Activated T-cell treated with anti-CD3 and anti-CD28 coated beads, Interleukin-2, amount 50 U/mL, for 72 hours (primary cell): ENCODE results near the gene GNAS-AS1. TPM values are rescaled to one million over a fixed set of nuclear protein-coding genes. Genes with fewer than 3 reads are reported as not detected.

Experiments
- ATAC-seq, 2 donors: fragments of 150-1000 bp; cut with Tn5 transposase; replicated peaks in 1 of 2; 2 replicates each; pipeline ENCODE4 v1.10.0; 2021; ENCODE audit warnings: moderate library complexity in 2 of 2, mild to moderate bottlenecking in 1 of 2
- DNase-seq, 2 donors: peaks; one replicate each; pipeline ENCODE4 v3.0.0; 2021 to 2022; ENCODE audit warnings: mixed read lengths in 1 of 2
- H3K27ac Mint-ChIP-seq: one replicate; pipeline ENCODE4 v1.8.0; 2022; ENCODE audit warnings: mild to moderate bottlenecking, moderate library complexity, mixed read lengths
- H3K27me3 Mint-ChIP-seq: one replicate; pipeline ENCODE4 v1.8.0; 2022; ENCODE audit warnings: low read depth, mixed read lengths
- H3K36me3 Mint-ChIP-seq, 2 donors: one replicate each; pipeline ENCODE4 v1.8.0; 2022; ENCODE audit warnings: mixed read lengths in 2 of 2, mild to moderate bottlenecking in 1 of 2; ENCODE audit not compliant: insufficient read depth in 2 of 2
- H3K4me1 Mint-ChIP-seq: one replicate; pipeline ENCODE4 v1.8.0; 2022; ENCODE audit warnings: low read depth, mixed read lengths
- H3K4me3 Mint-ChIP-seq, 2 donors: one replicate each; pipeline ENCODE4 v1.8.0; 2022; ENCODE audit warnings: mild to moderate bottlenecking in 2 of 2, mixed read lengths in 2 of 2, moderate library complexity in 2 of 2
- H3K9me3 Mint-ChIP-seq, 2 donors: one replicate each; pipeline ENCODE4 v1.8.0; 2022; ENCODE audit warnings: mixed read lengths in 2 of 2
- total RNA-seq, 2 donors: library from RNA; stranded (reverse); gene quantifications; one replicate each; pipeline ENCODE4 v1.2.3, GENCODE V29; 2022

GNAS-AS1 gene
- total RNA-seq, 2 donors from 2014 or later, result 2.3 to 2.5 TPM

GRCh38 chr20:58797371-58798338 is 53.0 kb downstream of the GNAS-AS1 start:
- H3K27ac Mint-ChIP-seq, result no peak overlapping the region
- DNase-seq, result no peak
- no peak for ATAC-seq
- no peak overlapping the region for H3K4me3 Mint-ChIP-seq
- peaks cover 34% of the 10 kb centered on the region for H3K27me3 Mint-ChIP-seq
- no peaks in the 10 kb centered on the region for H3K9me3 Mint-ChIP-seq
- H3K36me3 Mint-ChIP-seq, result no peaks in the 10 kb centered on the region
- no peaks in the 10 kb centered on the region for H3K4me1 Mint-ChIP-seq

GRCh38 chr20:58795923-58796245 is 54.8 kb downstream of the GNAS-AS1 start:
- H3K4me3 Mint-ChIP-seq, result no peak overlapping the region
- DNase-seq (no peak), ATAC-seq (no peak)
- no peaks in the 10 kb centered on the region for H3K4me1 Mint-ChIP-seq
- no peaks in the 10 kb centered on the region for H3K36me3 Mint-ChIP-seq
- H3K27me3 Mint-ChIP-seq, result peaks cover 31% of the 10 kb centered on the region
- H3K27ac Mint-ChIP-seq, result no peak overlapping the region
- H3K9me3 Mint-ChIP-seq, result no peaks in the 10 kb centered on the region

- H3K27me3 Mint-ChIP-seq, result peaks cover 29% of the 10 kb centered on the region
- no peak for ATAC-seq
- no peak overlapping the region for H3K4me3 Mint-ChIP-seq
- DNase-seq, result no peak
- H3K27ac Mint-ChIP-seq, result no peak overlapping the region
- no peaks in the 10 kb centered on the region for H3K36me3 Mint-ChIP-seq
- H3K9me3 Mint-ChIP-seq, result no peaks in the 10 kb centered on the region
- no peaks in the 10 kb centered on the region for H3K4me1 Mint-ChIP-seq
Measured at GRCh38 chr20:58795181-58795922, 55.4 kb downstream of the GNAS-AS1 start.

DNA sequence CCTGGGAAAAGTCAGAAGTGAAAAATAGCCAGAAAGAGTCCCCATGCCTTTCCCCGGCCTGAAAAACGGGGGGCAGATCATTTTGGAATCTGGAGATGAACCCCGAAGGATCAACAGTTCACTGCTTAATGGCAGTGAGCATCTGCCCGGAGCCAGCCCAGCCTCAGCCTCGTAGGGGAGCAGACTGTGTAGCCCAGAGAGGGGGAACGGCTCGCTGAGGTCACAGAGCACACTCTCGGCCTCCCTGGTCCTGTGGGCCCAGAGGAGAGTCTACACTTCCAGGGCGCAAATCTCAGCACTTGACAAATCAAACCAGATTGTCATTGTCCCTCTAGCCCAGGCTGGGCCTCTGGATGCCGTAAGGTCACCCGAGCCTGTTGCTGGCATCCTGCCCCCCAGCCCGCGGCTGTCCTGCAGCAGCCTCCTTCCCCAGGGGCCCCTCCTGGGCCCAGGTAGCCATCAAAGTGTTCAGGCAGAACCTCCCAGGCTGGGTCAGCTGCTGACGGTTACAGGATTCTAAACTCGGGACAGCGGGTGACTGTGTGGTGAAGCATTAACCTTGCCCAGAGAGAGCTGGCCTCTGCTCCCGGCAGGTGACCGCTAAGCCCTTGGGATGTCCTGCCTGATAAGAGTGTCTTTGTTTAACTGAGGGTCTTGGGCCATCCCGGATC is 56.1 kb downstream of the GNAS-AS1 start:
- H3K4me3 Mint-ChIP-seq, result no peak overlapping the region
- DNase-seq (no peak), ATAC-seq (no peak)
- no peaks in the 10 kb centered on the region for H3K4me1 Mint-ChIP-seq
- peaks cover 29% of the 10 kb centered on the region for H3K27me3 Mint-ChIP-seq
- no peak overlapping the region for H3K27ac Mint-ChIP-seq
- H3K9me3 Mint-ChIP-seq, result no peaks in the 10 kb centered on the region
- H3K36me3 Mint-ChIP-seq, result no peaks in the 10 kb centered on the region

GRCh38 chr20:58793512-58794420 is 56.9 kb downstream of the GNAS-AS1 start:
- DNase-seq (no peak), ATAC-seq (no peak)
- Mint-ChIP-seq H3K27me3 (peaks cover 29% of the 10 kb centered on the region), H3K4me3 (no peak overlapping the region), H3K36me3 (no peaks in the 10 kb centered on the region), H3K4me1 (no peaks in the 10 kb centered on the region), H3K9me3 (no peaks in the 10 kb centered on the region), H3K27ac (no peak overlapping the region)

GRCh38 chr20:58792426-58792825 is 58.3 kb downstream of the GNAS-AS1 start:
- DNase-seq (no peak), ATAC-seq (no peak)
- H3K36me3 Mint-ChIP-seq, result no peaks in the 10 kb centered on the region
- H3K9me3 Mint-ChIP-seq, result no peaks in the 10 kb centered on the region
- no peak overlapping the region for H3K27ac Mint-ChIP-seq
- H3K27me3 Mint-ChIP-seq, result peaks cover 32% of the 10 kb centered on the region
- H3K4me1 Mint-ChIP-seq, result no peaks in the 10 kb centered on the region
- H3K4me3 Mint-ChIP-seq, result no peak overlapping the region

DNA sequence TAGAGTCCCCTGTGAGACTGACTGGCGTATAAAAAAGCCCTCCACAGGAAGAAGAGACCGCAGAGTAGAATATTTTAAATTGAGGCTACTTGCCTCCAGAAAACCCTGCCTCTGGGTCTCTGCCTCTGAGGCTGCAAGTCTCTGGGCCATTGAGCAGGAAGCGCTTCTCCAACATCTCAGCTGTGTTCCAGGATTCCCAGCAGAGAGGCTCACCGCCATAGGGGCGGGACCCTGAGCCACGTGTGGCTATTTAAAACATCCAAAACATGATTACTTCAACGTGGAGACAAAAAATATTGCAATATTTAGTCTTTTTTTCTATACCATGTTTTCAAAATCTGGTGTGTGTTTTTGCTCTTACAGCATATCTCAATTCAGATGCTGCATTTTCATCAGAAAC is 59.4 kb downstream of the GNAS-AS1 start:
- Mint-ChIP-seq H3K4me1 (no peaks in the 10 kb centered on the region), H3K36me3 (no peaks in the 10 kb centered on the region), H3K27me3 (peaks cover 32% of the 10 kb centered on the region), H3K27ac (no peak overlapping the region), H3K9me3 (no peaks in the 10 kb centered on the region), H3K4me3 (no peak overlapping the region)
- ATAC-seq, result no peak
- no peak for DNase-seq

- Mint-ChIP-seq H3K27ac (no peak overlapping the region), H3K27me3 (peaks cover 27% of the 10 kb centered on the region), H3K9me3 (no peaks in the 10 kb centered on the region), H3K4me1 (no peaks in the 10 kb centered on the region), H3K36me3 (no peaks in the 10 kb centered on the region), H3K4me3 (no peak overlapping the region)
- ATAC-seq, result no peak
- no peak for DNase-seq
Measured at GRCh38 chr20:58790454-58790853, 60.2 kb downstream of the GNAS-AS1 start.

- no peak overlapping the region for H3K4me3 Mint-ChIP-seq
- H3K36me3 Mint-ChIP-seq, result no peaks in the 10 kb centered on the region
- H3K27ac Mint-ChIP-seq, result no peak overlapping the region
- DNase-seq (no peak), ATAC-seq (no peak)
- no peaks in the 10 kb centered on the region for H3K9me3 Mint-ChIP-seq
- peaks cover 39% of the 10 kb centered on the region for H3K27me3 Mint-ChIP-seq
- no peaks in the 10 kb centered on the region for H3K4me1 Mint-ChIP-seq
Measured at GRCh38 chr20:58788896-58789544, 61.7 kb downstream of the GNAS-AS1 start.

GRCh38 chr20:58787211-58788005 is 63.3 kb downstream of the GNAS-AS1 start:
- Mint-ChIP-seq H3K4me1 (no peaks in the 10 kb centered on the region), H3K9me3 (no peaks in the 10 kb centered on the region), H3K36me3 (no peaks in the 10 kb centered on the region), H3K27ac (no peak overlapping the region), H3K27me3 (peaks cover 37% of the 10 kb centered on the region), H3K4me3 (no peak overlapping the region)
- no peak for ATAC-seq
- DNase-seq, result no peak

GRCh38 chr20:58784321-58785074 is 66.2 kb downstream of the GNAS-AS1 start:
- H3K36me3 Mint-ChIP-seq, result no peaks in the 10 kb centered on the region
- no peaks in the 10 kb centered on the region for H3K4me1 Mint-ChIP-seq
- DNase-seq (no peak), ATAC-seq (no peak)
- no peak overlapping the region for H3K27ac Mint-ChIP-seq
- no peaks in the 10 kb centered on the region for H3K9me3 Mint-ChIP-seq
- peaks cover 44% of the 10 kb centered on the region for H3K27me3 Mint-ChIP-seq
- H3K4me3 Mint-ChIP-seq, result no peak overlapping the region
